Measurements from ENCODE around the gene SPEF1. TPM values are rescaled to one million over a fixed set of nuclear protein-coding genes. Genes with fewer than 3 reads are reported as not detected.

Gene SPEF1
- total RNA-seq, 1 donor, result under 0.01 TPM

DNA sequence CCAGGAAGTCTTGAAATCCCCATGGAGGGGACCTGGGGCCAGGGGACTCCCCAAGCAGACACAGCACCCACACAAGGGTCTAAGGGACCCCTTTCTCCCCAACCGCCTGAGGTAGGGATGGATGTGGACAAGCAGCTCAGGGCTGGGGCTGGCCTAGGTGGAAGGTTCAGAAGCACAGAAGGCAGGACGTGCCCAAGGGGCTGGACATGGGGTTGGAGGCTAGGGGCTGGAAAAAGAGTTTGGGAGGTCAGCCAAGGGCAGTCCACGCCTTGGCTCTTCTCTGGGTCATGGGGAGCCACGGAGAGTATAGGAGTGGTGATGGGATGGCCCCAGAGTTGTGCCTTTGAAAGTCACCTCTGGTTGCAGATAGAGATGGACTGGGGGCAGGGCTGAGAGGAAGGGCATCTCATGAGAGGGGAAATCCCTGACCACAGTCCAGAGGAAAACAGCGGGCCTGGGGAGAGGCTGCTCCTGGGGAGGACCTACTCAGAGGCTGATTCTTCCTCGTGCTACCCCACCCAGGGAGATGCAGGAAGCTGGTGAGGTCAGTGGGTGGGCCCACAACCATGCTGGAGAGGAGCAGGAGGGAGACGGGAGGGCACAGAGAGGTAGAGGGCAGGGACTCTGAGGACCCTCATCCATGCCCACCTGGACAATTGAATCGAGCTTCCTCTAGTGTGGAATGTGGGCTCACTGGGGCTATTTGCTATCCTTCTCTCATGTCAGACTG, 51.3 kb downstream of the SPEF1 start:
- DNase-seq (ENCODE audit: low read depth), result no peak
- TF ChIP-seq, protein P1, sequence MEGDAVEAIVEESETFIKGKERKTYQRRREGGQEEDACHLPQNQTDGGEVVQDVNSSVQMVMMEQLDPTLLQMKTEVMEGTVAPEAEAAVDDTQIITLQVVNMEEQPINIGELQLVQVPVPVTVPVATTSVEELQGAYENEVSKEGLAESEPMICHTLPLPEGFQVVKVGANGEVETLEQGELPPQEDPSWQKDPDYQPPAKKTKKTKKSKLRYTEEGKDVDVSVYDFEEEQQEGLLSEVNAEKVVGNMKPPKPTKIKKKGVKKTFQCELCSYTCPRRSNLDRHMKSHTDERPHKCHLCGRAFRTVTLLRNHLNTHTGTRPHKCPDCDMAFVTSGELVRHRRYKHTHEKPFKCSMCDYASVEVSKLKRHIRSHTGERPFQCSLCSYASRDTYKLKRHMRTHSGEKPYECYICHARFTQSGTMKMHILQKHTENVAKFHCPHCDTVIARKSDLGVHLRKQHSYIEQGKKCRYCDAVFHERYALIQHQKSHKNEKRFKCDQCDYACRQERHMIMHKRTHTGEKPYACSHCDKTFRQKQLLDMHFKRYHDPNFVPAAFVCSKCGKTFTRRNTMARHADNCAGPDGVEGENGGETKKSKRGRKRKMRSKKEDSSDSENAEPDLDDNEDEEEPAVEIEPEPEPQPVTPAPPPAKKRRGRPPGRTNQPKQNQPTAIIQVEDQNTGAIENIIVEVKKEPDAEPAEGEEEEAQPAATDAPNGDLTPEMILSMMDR (IDR thresholded peaks at IDR 0.05; ENCODE audit: insufficient read depth, low read depth, low read length), result no peak
- H3K4me3 ChIP-seq (ENCODE audit: low read depth, low read length), result no peak overlapping the region

DNA sequence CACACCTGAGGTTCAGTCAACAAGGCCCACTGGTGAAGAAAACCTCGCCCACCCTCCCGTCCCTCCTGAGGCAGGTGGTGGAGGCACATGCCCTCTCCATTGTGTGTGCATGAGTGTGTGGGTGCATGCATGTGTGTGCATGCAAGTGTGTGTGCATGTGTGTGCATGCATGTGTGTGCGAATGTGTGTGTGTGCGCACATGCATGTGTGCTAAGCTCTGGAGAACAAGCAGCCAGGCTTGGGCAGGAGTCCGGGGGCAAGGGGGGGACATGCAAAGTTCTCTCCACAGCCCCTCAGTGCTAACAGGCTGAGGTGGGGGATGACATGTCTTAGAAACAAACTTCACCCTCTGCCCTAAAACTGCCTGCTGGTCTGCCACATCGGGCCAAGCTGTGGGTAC, 51.9 kb downstream of the SPEF1 start:
- TF ChIP-seq, protein P1 (IDR thresholded peaks at IDR 0.05; ENCODE audit: insufficient read depth, low read depth, low read length), result no peak
- DNase-seq (ENCODE audit: low read depth), result no peak
- no peak overlapping the region for H3K4me3 ChIP-seq (ENCODE audit: low read depth, low read length)

DNA sequence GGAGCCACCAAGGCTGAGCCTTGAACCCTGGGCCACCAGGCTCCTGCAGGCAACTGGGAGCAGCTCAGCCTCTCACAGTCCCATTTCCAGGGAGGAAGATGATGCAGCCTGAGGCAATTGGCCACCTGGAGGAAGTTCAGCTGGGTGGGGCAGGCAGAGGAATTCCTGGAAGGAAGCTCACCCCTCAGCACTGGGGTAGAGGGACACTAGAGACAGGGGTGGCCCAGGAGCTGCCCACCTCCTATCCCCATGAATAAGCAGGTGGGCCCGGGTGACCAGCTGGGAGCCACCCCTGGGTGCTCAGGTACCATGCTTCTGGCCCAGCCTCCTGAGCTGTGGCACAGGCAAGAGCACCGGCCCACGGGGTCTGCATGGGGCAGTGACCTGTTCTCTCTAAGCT, 52.4 kb downstream of the SPEF1 start:
- TF ChIP-seq, protein P1 (IDR thresholded peaks at IDR 0.05; ENCODE audit: insufficient read depth, low read depth, low read length), result no peak
- DNase-seq (ENCODE audit: low read depth), result no peak
- H3K4me3 ChIP-seq (ENCODE audit: low read depth, low read length), result no peak overlapping the region

DNA sequence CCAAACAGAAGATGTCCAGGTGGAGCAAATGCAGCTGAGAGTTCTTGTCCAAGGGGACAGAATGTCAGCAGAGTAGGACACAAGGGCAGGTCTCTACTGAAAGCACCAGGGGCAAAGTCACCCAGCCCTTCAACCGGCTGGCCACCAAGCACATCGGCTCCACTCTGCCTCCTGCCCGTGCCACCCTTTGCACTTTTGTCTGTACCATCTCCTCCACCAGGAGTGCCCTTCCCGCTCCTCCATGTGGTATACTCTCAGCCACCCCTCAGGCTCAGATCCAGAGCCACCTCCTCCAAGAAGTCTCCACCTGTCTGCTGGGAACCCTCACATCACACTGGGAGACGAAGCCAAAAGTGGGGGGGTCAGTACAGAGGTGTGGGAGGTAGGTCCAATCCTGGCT, 52.9 kb downstream of the SPEF1 start:
- TF ChIP-seq, protein P1 (IDR thresholded peaks at IDR 0.05; ENCODE audit: insufficient read depth, low read depth, low read length), result no peak
- no peak for DNase-seq (ENCODE audit: low read depth)

More for the DNA sequence above, 52.9 kb downstream of the SPEF1 start:
- H3K4me3 ChIP-seq (ENCODE audit: low read depth, low read length), result no peak overlapping the region

Other genes with a start within 250 kb of the SPEF1 start
- gene GFRA4, start 118.0 kb downstream of the SPEF1 start, total RNA-seq, result not detected in 2 replicates
- 44.8 and 53.1 TPM in 2 replicates for gene ADAM33, start 99.4 kb downstream of the SPEF1 start, total RNA-seq
- gene SIGLEC1, start 68.8 kb downstream of the SPEF1 start, total RNA-seq, result not detected in 2 replicates
- under 0.01 TPM in 1 of 2 replicates, not detected in the other for gene HSPA12B, start 48.8 kb downstream of the SPEF1 start, total RNA-seq
- gene ADISSP, start 13.7 kb downstream of the SPEF1 start, total RNA-seq, result 26.8 and 34.8 TPM in 2 replicates
- gene CENPB, start 5.3 kb upstream of the SPEF1 start, total RNA-seq, result 87.7 and 106 TPM in 2 replicates
- 28.0 and 46.2 TPM in 2 replicates for gene CDC25B, start 14.9 kb upstream of the SPEF1 start, total RNA-seq
- 17.7 and 20.6 TPM in 2 replicates for gene AP5S1, start 39.1 kb upstream of the SPEF1 start, total RNA-seq
- gene MAVS, start 65.4 kb upstream of the SPEF1 start, total RNA-seq, result 26.7 and 32.4 TPM in 2 replicates
- gene PANK2, start 107.9 kb upstream of the SPEF1 start, total RNA-seq, result 53.5 and 64.8 TPM in 2 replicates
- 15.5 TPM in 2 replicates for gene RNF24, start 234.1 kb upstream of the SPEF1 start, total RNA-seq

All from fibroblast of villous mesenchyme (primary cell).